Thyroid gland (tissue), 4 donors: Measurements from ENCODE around the gene FOSB. TPM values are rescaled to one million over a fixed set of nuclear protein-coding genes. Genes with fewer than 3 reads are reported as not detected.

ENCODE experiments used
- DNase-seq, 2 donors: peaks; one replicate each; pipeline ENCODE4 v3.0.0-alpha.2; 2019
- H3K27ac ChIP-seq, 3 donors: fragments of 200-600 bp; sonication (generic); 1 replicate in 2 of 3; 2 replicates in 1 of 3; pipeline ENCODE4 v1.5.1; 2016 to 2019; ENCODE audit warnings: mild to moderate bottlenecking in 1 of 3, moderate library complexity in 1 of 3
- H3K27me3 ChIP-seq: fragments of 200-600 bp; sonication (generic); one replicate; pipeline ENCODE4 v1.5.1; 2019
- H3K36me3 ChIP-seq, 2 donors: fragments of 200-600 bp; sonication (generic); one replicate each; pipeline ENCODE4 v1.5.1; 2016 to 2019
- H3K4me1 ChIP-seq, 2 donors: fragments of 200-600 bp; sonication (generic); one replicate each; pipeline ENCODE4 v1.5.1; 2017 to 2019
- H3K4me3 ChIP-seq, 3 donors: fragments of 200-600 bp; sonication (generic); replicated peaks in 1 of 3; 1 replicate in 2 of 3; 2 replicates in 1 of 3; pipeline ENCODE4 v1.5.1; 2016; ENCODE audit warnings: mild to moderate bottlenecking in 1 of 3
- H3K9me3 ChIP-seq: fragments of 200-600 bp; sonication (generic); one replicate; pipeline ENCODE4 v1.5.1; 2017
- POLR2A ChIP-seq, 2 donors: fragments of 450-650 bp; IDR thresholded peaks; one replicate each; pipeline ENCODE4 v1.6.1; 2017; ENCODE audit warnings: antibody characterized with exemption in 2 of 2, mild to moderate bottlenecking in 2 of 2, moderate library complexity in 1 of 2
- WGBS, 2 donors: methylation state at CpG; one replicate each; pipeline ENCODE4 v1.1.5; 2017; 5-methylcytosine and 5-hydroxymethylcytosine counted together
- intact Hi-C: fragments of 100-400 bp; cut with DNase I; formaldehyde crosslinking; loops from one replicate; pipeline ENCODE4 v1.15.1; 2023
- total RNA-seq, 4 donors: library from RNA; depleted of rRNA; stranded (reverse); fragments of >200 nt; gene quantifications; one replicate each; pipeline ENCODE4 v1.2.3, GENCODE V29; 2016
- TF ChIP-seq, protein P1 (sequence below), 6 experiments: fragments of 200-600 bp in 3 of 6; fragments of 450-650 bp in 3 of 6; sonication (generic) in 3 of 6; IDR thresholded peaks; one replicate each; pipeline ENCODE4 v1.5.1; 2016 to 2019; ENCODE audit warnings: antibody characterized with exemption in 6 of 6, mild to moderate bottlenecking in 2 of 6, inconsistent platforms in 1 of 6, moderate library complexity in 1 of 6

FOSB gene
- total RNA-seq, 4 donors from 2014 or later = 1.6 to 3.3 (median 2.4) TPM

DNA sequence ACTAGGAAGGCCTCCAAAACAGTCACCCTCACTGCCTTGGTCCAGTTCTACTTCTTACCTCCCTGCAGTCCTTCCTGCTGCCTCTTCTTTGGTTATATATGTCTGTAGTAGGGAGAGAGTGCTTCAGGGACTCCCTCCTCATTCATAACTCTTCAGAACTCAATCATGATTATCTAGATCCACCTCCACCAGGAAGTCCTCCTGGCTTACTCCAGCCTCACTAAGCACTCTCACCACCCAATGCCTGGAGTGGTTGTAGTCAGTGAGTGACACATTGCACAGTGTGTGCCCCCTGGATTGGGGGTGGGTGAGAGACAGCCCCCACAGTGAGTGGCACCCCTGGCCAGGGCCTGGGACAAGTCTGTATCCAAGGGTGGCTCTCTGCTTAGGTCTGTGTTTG, 10.0 kb upstream of the FOSB start:
- Histone ChIP-seq H3K4me3 (no peak overlapping the region), H3K27ac (no peak overlapping the region), H3K4me1 (peaks cover 14 to 20% of the 10 kb centered on the region in 2 donors), H3K9me3 (no peaks in the 10 kb centered on the region), H3K36me3 (no peaks in the 10 kb centered on the region), H3K27me3 (no peaks in the 10 kb centered on the region)
- DNase-seq = no peak
- intact Hi-C loops = no loop called here
- TF ChIP-seq POLR2A (IDR thresholded peaks at IDR 0.05) = no peak
- TF ChIP-seq, protein P1, sequence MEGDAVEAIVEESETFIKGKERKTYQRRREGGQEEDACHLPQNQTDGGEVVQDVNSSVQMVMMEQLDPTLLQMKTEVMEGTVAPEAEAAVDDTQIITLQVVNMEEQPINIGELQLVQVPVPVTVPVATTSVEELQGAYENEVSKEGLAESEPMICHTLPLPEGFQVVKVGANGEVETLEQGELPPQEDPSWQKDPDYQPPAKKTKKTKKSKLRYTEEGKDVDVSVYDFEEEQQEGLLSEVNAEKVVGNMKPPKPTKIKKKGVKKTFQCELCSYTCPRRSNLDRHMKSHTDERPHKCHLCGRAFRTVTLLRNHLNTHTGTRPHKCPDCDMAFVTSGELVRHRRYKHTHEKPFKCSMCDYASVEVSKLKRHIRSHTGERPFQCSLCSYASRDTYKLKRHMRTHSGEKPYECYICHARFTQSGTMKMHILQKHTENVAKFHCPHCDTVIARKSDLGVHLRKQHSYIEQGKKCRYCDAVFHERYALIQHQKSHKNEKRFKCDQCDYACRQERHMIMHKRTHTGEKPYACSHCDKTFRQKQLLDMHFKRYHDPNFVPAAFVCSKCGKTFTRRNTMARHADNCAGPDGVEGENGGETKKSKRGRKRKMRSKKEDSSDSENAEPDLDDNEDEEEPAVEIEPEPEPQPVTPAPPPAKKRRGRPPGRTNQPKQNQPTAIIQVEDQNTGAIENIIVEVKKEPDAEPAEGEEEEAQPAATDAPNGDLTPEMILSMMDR (IDR thresholded peaks at IDR 0.05) = no peak

DNA sequence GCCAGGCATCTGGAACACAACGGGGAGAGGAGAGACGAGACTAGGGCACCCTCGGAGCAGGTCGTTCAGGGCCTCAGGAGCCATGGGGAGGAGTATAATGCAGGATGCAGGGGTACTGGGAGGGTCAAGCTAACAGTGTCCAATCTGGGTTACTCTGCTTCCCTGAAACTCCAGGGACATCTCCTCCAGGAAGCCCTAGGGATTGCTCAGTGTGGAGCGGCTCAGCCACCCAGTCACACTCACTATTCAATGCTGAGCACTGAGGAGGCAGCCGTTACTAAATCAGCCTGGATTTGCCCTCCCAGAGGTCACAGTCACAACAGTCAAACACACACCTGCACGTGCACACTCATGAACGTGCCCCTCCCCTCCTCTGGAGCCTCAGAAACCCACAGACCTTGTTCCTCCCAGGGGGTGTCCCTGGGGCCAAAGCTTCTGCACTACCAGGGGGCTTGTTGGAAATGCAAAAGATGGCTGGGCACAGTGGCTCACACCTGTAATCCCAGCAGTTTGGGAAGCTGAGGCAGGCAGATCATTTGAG, 6.9 kb upstream of the FOSB start:
- Histone ChIP-seq H3K4me3 (no peak overlapping the region), H3K9me3 (no peaks in the 10 kb centered on the region), H3K27ac (no peak overlapping the region), H3K36me3 (no peaks in the 10 kb centered on the region), H3K4me1 (peaks cover 5% of the 10 kb centered on the region in 2 donors), H3K27me3 (no peaks in the 10 kb centered on the region)
- intact Hi-C loops = no loop called here
- WGBS, 2 donors = 48 to 62% methylated on average over 8 of the region's 8 CpGs
- no peak for DNase-seq
- TF ChIP-seq, protein P1 (IDR thresholded peaks at IDR 0.05) = no peak
- TF ChIP-seq POLR2A (IDR thresholded peaks at IDR 0.05) = no peak

DNA sequence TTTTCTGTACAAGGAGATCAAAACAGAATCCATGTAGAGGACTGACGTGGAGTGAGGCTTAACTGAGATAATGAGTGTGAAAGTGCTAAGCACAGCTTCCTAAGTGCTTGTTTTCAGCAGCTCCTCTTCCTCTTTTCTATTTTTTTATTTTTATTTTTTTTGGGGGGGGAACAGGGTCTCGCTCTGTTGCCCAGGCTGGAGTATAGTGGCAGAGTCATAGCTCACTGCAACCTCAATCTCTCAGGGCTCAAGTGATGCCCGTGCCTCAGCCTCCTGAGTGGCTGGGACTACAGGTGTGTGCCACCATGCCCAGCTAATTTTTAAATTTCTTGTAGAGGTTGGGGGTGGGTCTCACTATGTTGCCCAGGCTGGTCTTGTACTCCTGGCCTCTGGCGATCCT, 5.6 kb upstream of the FOSB start:
- DNase-seq = no peak
- TF ChIP-seq POLR2A (IDR thresholded peaks at IDR 0.05) = no peak
- TF ChIP-seq, protein P1 (IDR thresholded peaks at IDR 0.05) = no peak
- no peak overlapping the region for H3K27ac ChIP-seq
- no peaks in the 10 kb centered on the region for H3K9me3 ChIP-seq
- 67 to 77% methylated on average over 4 of the region's 4 CpGs for WGBS, 2 donors
- H3K27me3 ChIP-seq = no peaks in the 10 kb centered on the region
- no peak overlapping the region for H3K4me3 ChIP-seq
- intact Hi-C loops = no loop called here
- peaks cover 0 to 3% of the 10 kb centered on the region in 2 donors for H3K4me1 ChIP-seq
- no peaks in the 10 kb centered on the region for H3K36me3 ChIP-seq

DNA sequence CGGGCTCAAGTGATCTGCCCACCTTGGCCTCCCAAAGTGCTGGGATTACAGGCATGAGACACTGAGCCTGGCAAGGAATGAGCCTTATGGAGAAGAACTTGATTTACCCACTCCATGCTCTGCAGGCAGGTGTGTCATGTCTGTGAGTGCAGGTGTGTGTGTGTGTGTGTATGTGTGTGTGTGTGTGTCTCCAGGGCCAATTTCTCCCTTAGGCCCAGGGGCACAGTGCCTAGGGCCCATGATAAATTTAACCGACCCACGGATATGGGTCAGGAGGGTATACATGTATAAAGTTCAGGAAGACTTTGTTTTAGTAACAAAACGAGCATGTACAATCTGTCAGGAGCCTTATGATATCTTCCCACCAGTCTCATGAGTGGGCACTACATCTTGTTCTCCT, 4.6 kb upstream of the FOSB start:
- Histone ChIP-seq H3K36me3 (no peaks in the 10 kb centered on the region), H3K9me3 (no peaks in the 10 kb centered on the region), H3K27ac (no peak overlapping the region), H3K27me3 (no peaks in the 10 kb centered on the region), H3K4me3 (no peak overlapping the region), H3K4me1 (peaks cover 5 to 10% of the 10 kb centered on the region in 2 donors)
- TF ChIP-seq, protein P1 (IDR thresholded peaks at IDR 0.05) = no peak
- no peak for TF ChIP-seq POLR2A (IDR thresholded peaks at IDR 0.05)
- intact Hi-C loops = no loop called here
- WGBS, 2 donors = 74 to 76% methylated on average over 4 of the region's 4 CpGs
- no peak for DNase-seq

DNA sequence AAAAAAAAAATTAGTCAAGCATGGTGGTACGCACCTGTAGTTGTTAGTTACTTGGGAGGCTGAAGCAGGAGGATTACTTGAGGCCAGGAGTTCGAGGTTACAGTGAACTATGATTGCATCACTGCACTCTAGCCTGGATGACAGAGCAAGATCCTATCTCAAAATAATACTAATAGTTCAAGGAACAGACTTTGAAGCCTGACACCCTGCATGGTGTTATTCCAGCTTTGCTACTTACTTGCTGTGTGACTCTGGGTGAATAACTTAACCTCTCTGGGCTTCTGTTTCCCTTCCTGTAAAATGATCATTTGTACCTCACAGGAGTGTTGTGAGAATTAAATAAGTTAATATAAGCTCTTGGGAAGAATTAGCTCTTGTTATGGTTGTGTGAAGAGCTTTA, 3.5 kb upstream of the FOSB start:
- 87 to 88% methylated on average over 2 of the region's 2 CpGs for WGBS, 2 donors

More for the DNA sequence above, 3.5 kb upstream of the FOSB start:
- Histone ChIP-seq H3K4me3 (no peak overlapping the region), H3K36me3 (no peaks in the 10 kb centered on the region), H3K27ac (no peak overlapping the region), H3K4me1 (peaks cover 11 to 15% of the 10 kb centered on the region in 2 donors), H3K27me3 (no peaks in the 10 kb centered on the region), H3K9me3 (no peaks in the 10 kb centered on the region)
- TF ChIP-seq, protein P1 (IDR thresholded peaks at IDR 0.05) = no peak
- no peak for TF ChIP-seq POLR2A (IDR thresholded peaks at IDR 0.05)
- no peak for DNase-seq
- intact Hi-C loops = no loop called here
